PC-3 (cell line): ENCODE measurements around the gene DOCK8.

Source experiments
- CTCF ChIP-seq: fragments of 300-600 bp; sonication (generic); conservative IDR thresholded peaks from 2 replicates; pipeline ENCODE4 v1.5.1; 2017; ENCODE audit warnings: antibody characterized with exemption, low read depth, mild to moderate bottlenecking, low read length
- EZH2phosphoT487 ChIP-seq: fragments of 300-600 bp; sonication (generic); IDR thresholded peaks from 2 replicates; pipeline ENCODE4 v1.6.1; 2018; ENCODE audit warnings: mild to moderate bottlenecking, antibody characterized with exemption, low read length, borderline replicate concordance

- TF ChIP-seq CTCF: no peak
- TF ChIP-seq EZH2phosphoT487: no peak
These were observed 181.7 kb downstream of the DOCK8 start for GRCh38 chr9:396396-396795.
